GM12874 (cell line): ENCODE results near the gene CMKLR1.

Experiments
- TF ChIP-seq, protein P1 (sequence below): IDR thresholded peaks from 2 replicates; pipeline ENCODE4 v1.5.1; 2011; ENCODE audit warnings: low read depth, mild to moderate bottlenecking, control low read depth, low read length, moderate library complexity; ENCODE audit not compliant: insufficient read depth

Gene CMKLR1

DNA sequence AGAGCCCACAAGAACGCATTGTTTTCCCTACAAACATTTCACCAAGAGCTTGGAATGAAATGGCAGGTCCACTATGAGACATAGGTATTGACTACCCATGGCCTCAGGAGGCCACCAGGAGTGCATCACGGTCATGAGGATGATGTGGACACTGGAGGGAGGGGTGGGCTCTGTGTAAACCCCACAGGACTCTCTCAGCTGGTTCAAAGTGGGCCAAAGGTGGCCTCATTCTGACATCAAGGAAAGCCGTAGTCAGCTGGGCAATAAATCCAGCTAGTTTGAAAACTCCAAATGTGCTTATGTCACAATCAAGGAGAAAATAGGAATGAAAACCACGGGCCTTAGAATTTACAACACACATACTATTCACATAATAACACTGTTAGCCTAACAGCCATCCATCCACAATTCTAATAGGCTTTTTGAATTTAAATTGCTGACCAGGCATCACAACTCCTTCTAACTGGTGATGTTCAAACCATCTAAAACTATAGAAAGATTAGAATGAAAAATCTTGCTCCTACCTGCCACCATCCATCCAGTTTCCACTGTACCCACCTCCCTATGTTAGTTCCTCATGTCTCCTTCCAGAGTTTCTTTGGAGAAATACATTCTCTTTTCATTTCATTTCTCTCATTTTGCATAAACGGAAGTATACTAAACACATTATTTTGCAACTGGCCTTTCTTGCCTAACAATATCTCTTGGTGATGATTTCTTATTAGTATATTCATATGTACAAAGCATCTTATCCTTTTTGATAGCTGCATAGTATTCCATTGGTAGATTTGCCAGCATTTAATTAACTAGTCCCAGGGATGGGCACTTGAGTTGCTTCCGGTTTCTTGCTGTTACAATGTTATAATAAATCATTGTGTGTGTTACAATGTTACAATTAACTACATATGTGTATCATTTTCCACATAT lies 21.5 kb downstream of the CMKLR1 start:
- TF ChIP-seq, protein P1, sequence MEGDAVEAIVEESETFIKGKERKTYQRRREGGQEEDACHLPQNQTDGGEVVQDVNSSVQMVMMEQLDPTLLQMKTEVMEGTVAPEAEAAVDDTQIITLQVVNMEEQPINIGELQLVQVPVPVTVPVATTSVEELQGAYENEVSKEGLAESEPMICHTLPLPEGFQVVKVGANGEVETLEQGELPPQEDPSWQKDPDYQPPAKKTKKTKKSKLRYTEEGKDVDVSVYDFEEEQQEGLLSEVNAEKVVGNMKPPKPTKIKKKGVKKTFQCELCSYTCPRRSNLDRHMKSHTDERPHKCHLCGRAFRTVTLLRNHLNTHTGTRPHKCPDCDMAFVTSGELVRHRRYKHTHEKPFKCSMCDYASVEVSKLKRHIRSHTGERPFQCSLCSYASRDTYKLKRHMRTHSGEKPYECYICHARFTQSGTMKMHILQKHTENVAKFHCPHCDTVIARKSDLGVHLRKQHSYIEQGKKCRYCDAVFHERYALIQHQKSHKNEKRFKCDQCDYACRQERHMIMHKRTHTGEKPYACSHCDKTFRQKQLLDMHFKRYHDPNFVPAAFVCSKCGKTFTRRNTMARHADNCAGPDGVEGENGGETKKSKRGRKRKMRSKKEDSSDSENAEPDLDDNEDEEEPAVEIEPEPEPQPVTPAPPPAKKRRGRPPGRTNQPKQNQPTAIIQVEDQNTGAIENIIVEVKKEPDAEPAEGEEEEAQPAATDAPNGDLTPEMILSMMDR, result no peak

DNA sequence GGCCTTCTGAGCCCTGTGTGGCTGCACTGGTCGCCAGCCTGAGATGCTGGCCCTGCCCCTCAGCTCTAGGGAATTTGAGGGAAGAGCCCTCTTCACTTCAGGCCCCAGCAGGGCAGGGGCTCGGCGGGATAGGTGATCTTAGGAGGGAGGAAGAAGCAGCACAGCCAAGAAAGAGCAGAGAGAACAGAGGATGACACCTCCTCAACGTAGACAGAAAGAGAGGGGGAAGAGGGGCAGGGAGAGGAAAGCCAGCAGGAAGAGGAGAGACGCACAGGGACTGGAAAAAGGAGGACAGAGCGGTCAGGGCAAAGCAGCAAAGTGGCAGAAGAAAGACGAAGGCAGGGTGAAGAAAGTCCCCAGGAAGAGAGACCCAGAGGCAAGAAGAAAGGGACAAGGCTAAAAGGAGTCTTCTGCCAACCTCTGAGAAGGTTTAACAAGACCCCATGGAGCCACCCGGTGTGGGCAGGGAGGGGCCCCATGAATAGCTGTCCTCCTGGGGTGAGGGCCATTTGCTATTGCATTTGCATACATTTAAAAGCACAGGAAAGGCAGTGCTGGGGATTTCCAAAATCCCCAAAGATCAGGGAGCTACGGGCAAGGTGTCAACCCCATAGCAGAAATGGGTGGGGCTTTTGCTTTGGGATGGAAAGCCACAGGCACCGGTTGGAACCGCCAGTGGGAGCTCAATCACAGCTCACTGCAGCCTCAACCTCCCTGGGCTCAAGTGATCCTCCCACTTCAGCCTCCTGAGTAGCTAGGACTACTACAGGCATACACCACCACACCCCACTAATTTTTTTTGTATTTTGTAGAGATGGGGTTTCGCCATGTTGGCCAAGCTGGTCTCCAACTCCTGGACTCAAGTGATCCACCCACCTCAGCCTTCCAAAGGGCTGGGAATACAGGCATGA lies 22.7 kb downstream of the CMKLR1 start:
- TF ChIP-seq, protein P1, result no peak

DNA sequence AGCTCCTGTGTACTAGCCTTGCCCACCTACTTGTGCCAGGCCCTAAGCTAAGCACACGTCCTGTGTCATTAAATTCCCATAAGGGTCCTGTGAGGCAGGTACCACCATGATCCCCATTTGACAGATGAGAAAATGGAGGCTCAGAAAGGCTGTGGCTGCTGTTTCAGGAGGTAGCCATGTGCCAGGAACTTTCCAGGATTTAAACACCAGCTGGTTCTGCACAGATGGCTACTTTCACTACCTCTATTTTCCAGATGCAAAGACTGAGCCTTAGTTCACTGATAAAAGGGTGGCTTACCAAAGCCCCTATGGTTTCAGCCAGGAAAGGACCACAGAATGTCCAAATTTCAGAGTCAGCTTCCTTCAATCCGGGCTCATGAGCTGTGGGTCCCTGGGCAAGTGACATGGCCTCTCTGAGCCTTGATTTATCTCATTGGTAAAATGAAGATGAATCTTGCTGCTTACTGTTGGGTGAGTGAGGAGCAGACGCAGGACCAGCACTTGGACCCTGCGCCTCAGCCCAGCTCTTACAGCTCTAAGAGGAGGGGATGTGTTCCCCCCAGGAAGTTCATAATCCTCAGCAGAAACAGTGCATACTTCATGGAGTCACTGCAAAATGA lies 23.5 kb downstream of the CMKLR1 start:
- TF ChIP-seq, protein P1, result no peak

DNA sequence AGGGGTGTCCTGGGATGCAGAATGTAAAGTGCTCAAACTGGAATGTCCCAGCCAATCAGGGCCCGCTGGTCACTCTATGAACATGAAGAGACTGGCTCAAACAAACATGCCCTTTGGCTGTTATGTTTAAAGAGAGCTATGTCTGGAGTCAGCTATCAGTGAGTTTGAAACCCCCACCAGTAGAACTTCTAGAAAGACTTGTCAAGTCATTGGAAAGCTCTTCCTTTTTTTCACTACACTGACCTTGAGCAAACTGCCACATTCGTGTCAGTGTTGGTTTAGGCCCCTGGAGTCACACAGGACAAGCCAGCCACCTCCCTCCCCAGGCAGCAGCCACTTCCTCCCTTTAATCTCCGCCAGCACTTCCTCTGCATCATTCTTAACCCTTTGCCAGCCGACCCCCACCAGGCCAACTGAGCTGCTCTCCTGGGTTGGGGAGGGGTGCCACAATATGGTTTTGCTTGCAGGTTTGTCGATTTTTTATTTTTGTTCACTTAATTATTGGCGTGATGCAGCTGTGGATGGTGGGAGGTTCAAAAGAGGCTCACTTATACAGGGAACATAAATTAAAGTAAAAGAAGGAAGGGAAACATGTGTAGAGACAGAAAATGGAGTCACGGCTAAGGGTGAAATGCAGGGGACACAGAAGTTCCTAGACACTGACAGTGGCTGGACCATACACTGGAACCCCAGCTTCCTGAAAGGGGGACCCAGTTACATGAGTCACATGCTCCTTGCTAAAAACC lies 25.3 kb downstream of the CMKLR1 start:
- TF ChIP-seq, protein P1, result no peak

DNA sequence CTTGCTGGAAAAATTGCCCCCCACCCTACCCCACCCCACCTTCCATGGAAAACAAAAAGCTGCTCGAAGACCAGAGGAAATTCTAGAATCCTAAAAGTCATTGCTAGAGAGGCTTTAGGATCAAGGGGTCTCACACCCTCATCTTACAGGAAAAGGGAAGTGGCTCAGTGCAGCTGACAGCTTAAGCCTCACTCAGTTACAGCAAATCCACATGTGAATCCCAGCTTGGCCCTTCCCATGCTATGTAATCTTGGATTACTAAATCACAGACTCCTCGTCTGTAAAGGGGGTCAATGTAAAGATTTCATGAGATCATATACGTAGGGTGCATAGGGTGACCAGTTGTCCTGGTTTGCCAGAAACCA lies 25.9 kb downstream of the CMKLR1 start:
- TF ChIP-seq, protein P1, result no peak

DNA sequence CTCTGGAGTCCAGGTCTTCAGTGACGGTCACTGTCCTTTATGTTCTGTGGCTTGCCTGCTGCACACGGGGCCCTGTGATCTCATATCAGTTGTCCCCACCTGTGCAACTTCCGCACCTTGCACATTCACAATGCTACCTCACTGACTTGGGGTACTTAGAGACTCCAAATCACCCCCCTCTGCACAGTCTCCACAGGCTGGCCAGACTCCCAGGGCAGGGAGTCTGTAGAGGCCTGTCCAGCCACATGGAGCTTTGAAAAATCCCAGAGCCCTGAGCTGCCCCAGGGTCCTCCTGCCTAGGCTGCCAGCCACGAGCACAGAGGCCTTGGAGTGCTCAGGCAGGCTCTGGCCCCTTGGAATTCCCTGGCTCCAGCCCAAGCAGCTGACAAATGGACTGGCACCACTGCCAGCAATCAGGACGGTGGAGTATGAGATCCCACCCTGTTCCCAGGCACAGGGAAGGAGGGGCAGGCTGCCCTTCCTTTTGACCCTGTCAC lies 26.4 kb downstream of the CMKLR1 start:
- TF ChIP-seq, protein P1, result no peak
